Left renal pelvis (tissue), 4 donors: Measurements from ENCODE around the gene GABBR2. TPM values are rescaled to one million over a fixed set of nuclear protein-coding genes. Genes with fewer than 3 reads are reported as not detected.

Source experiments
- DNase-seq, 4 donors: peaks; one replicate each; pipeline ENCODE4 v3.0.0-alpha.2; 2013; ENCODE audit warnings: low read depth in 4 of 4, low spot score in 3 of 4
- polyA plus RNA-seq, 4 donors: library from polyadenylated mRNA; unstranded; fragments of 120-200 nt; gene quantifications; one replicate each; pipeline ENCODE4 v1.2.1, GENCODE V29; 2013; ENCODE audit not compliant: insufficient read length in 4 of 4

GABBR2 gene
- polyA plus RNA-seq, 4 donors: 4.0 to 14.3 (median 5.1) TPM

GRCh38 chr9:98640394-98640793 is 68.3 kb downstream of the GABBR2 start:
- no peak for DNase-seq

- DNase-seq: no peak
Measured at GRCh38 chr9:98639133-98639532, 69.6 kb downstream of the GABBR2 start.

GRCh38 chr9:98637381-98637780 is 71.4 kb downstream of the GABBR2 start:
- no peak for DNase-seq

GRCh38 chr9:98635374-98635773 is 73.4 kb downstream of the GABBR2 start:
- DNase-seq: no peak

- DNase-seq: no peak
Measured at GRCh38 chr9:98634685-98635336, 73.9 kb downstream of the GABBR2 start.

- no peak for DNase-seq
Measured at GRCh38 chr9:98632839-98633238, 75.9 kb downstream of the GABBR2 start.

GRCh38 chr9:98627296-98627695 is 81.4 kb downstream of the GABBR2 start:
- DNase-seq: no peak

GRCh38 chr9:98625728-98626127 is 83.0 kb downstream of the GABBR2 start:
- no peak for DNase-seq

GRCh38 chr9:98619788-98620187 is 88.9 kb downstream of the GABBR2 start:
- no peak for DNase-seq

- no peak for DNase-seq
Measured at GRCh38 chr9:98615633-98616032, 93.1 kb downstream of the GABBR2 start.

- DNase-seq: no peak
Measured at GRCh38 chr9:98614941-98615340, 93.8 kb downstream of the GABBR2 start.

- peak in 3 of 4 donors; percentile 12 to 25 (median 18) for DNase-seq
Measured at GRCh38 chr9:98612061-98612752, 96.5 kb downstream of the GABBR2 start.

GRCh38 chr9:98611319-98611718 is 97.4 kb downstream of the GABBR2 start:
- no peak for DNase-seq

- DNase-seq: no peak
Measured at GRCh38 chr9:98610711-98611110, 98.0 kb downstream of the GABBR2 start.

GRCh38 chr9:98610211-98610610 is 98.5 kb downstream of the GABBR2 start:
- no peak for DNase-seq

- no peak for DNase-seq
Measured at GRCh38 chr9:98609646-98610045, 99.1 kb downstream of the GABBR2 start.

GRCh38 chr9:98607787-98608186 is 100.9 kb downstream of the GABBR2 start:
- DNase-seq: no peak

GRCh38 chr9:98607152-98607551 is 101.6 kb downstream of the GABBR2 start:
- no peak for DNase-seq

GRCh38 chr9:98606730-98607129 is 102.0 kb downstream of the GABBR2 start:
- no peak for DNase-seq

- DNase-seq: no peak
Measured at GRCh38 chr9:98605116-98605515, 103.6 kb downstream of the GABBR2 start.

GRCh38 chr9:98603821-98604383 is 104.8 kb downstream of the GABBR2 start:
- DNase-seq: no peak
